COLO668 (cell line): ENCODE measurements around the gene DCDC2.
A peak's percentile ranks its signal among the peaks of the same experiment; 100 is the strongest.
"Not testable (repeated sequence)": the region's sequence is repeated elsewhere in the genome, so short reads cannot be mapped to it uniquely, and the experiment has no call there.

Experiments used
- DNase-seq: peaks from one replicate; lab custom pipeline; 2025; ENCODE audit not compliant: unreplicated experiment; lab: John Stamatoyannopoulos, UW

Gene DCDC2

GRCh38 chr6:24228681-24229255 is 129.1 kb downstream of the DCDC2 start:
- no peak for DNase-seq

- no peak for DNase-seq
These were observed 129.7 kb downstream of the DCDC2 start for GRCh38 chr6:24228123-24228522.

GRCh38 chr6:24227556-24227955 is 130.3 kb downstream of the DCDC2 start:
- no peak for DNase-seq

GRCh38 chr6:24226541-24226940 is 131.3 kb downstream of the DCDC2 start:
- no peak for DNase-seq

- no peak for DNase-seq
These were observed 132.0 kb downstream of the DCDC2 start for GRCh38 chr6:24225838-24226237.

- DNase-seq, result no peak
These were observed 134.5 kb downstream of the DCDC2 start for GRCh38 chr6:24223115-24223919.

GRCh38 chr6:24219670-24220069 is 138.2 kb downstream of the DCDC2 start:
- DNase-seq, result no peak

- DNase-seq, result no peak
These were observed 142.9 kb downstream of the DCDC2 start for GRCh38 chr6:24214984-24215383.

- no peak for DNase-seq
These were observed 150.4 kb downstream of the DCDC2 start for GRCh38 chr6:24207413-24207812.

GRCh38 chr6:24205020-24205492 is 152.8 kb downstream of the DCDC2 start:
- peak; percentile 11 for DNase-seq

GRCh38 chr6:24204113-24204512 is 153.7 kb downstream of the DCDC2 start:
- not testable (repeated sequence) for DNase-seq

GRCh38 chr6:24197892-24198291 is 160.0 kb downstream of the DCDC2 start:
- DNase-seq, result no peak

- no peak for DNase-seq
These were observed 161.8 kb downstream of the DCDC2 start for GRCh38 chr6:24195836-24196597.

GRCh38 chr6:24194978-24195700 is 162.7 kb downstream of the DCDC2 start:
- DNase-seq, result no peak

- no peak for DNase-seq
These were observed 164.5 kb downstream of the DCDC2 start for GRCh38 chr6:24193364-24193763.

- DNase-seq, result no peak
These were observed 166.5 kb downstream of the DCDC2 start for GRCh38 chr6:24191346-24191745.

GRCh38 chr6:24188578-24189080 is 169.2 kb downstream of the DCDC2 start:
- DNase-seq, result no peak

GRCh38 chr6:24187965-24188577 is 169.8 kb downstream of the DCDC2 start:
- no peak for DNase-seq

- DNase-seq, result no peak
These were observed 171.5 kb downstream of the DCDC2 start for GRCh38 chr6:24186349-24186748.

GRCh38 chr6:24183584-24183983 is 174.3 kb downstream of the DCDC2 start:
- DNase-seq, result no peak

- DNase-seq, result no peak
These were observed 200.0 kb downstream of the DCDC2 start for GRCh38 chr6:24157886-24158285.
